MM.1S (cell line): ENCODE results near the gene RAB3B.

Source experiments
- DNase-seq: peaks from one replicate; pipeline ENCODE4 v3.0.0-alpha.2; 2015
- H2AFZ ChIP-seq: fragments of 300-600 bp; sonication (generic); 2 replicates; pipeline ENCODE4 v1.6.0; 2016; ENCODE audit warnings: antibody characterized with exemption, low read length
- H3F3A ChIP-seq: fragments of 300-600 bp; sonication (generic); 2 replicates; pipeline ENCODE4 v1.6.1; 2016; ENCODE audit warnings: mild to moderate bottlenecking, antibody characterized with exemption, low read length, moderate library complexity, mixed read lengths; ENCODE audit not compliant: insufficient read depth
- H3K27ac ChIP-seq: fragments of 300-600 bp; sonication (generic); 2 replicates; pipeline ENCODE4 v1.5.1; 2016; ENCODE audit warnings: mild to moderate bottlenecking, low read length
- H3K27me3 ChIP-seq: fragments of 300-600 bp; sonication (generic); replicated peaks from 2 replicates; pipeline ENCODE4 v1.6.0; 2016; ENCODE audit warnings: low read length; ENCODE audit not compliant: insufficient read depth
- H3K36me3 ChIP-seq: fragments of 300-600 bp; sonication (generic); replicated peaks from 2 replicates; pipeline ENCODE4 v1.6.1; 2016; ENCODE audit warnings: mild to moderate bottlenecking, low read length, mixed read lengths; ENCODE audit not compliant: insufficient read depth
- H3K4me1 ChIP-seq: fragments of 300-600 bp; sonication (generic); 2 replicates; pipeline ENCODE4 v1.6.1; 2016; ENCODE audit warnings: low read length, mixed read lengths
- H3K4me2 ChIP-seq: fragments of 300-600 bp; sonication (generic); 2 replicates; pipeline ENCODE4 v1.6.0; 2016; ENCODE audit warnings: low read depth, low read length
- H3K4me3 ChIP-seq: fragments of 300-600 bp; sonication (generic); 2 replicates; pipeline ENCODE4 v1.5.1; 2016; ENCODE audit warnings: low read length, mixed read lengths
- H3K79me2 ChIP-seq: fragments of 300-600 bp; sonication (generic); 2 replicates; pipeline ENCODE4 v1.6.1; 2016; ENCODE audit warnings: mixed run types, low read length, mixed read lengths
- H3K9ac ChIP-seq: fragments of 300-600 bp; sonication (generic); 2 replicates; pipeline ENCODE4 v1.6.1; 2016; ENCODE audit warnings: low read length, mixed read lengths
- H3K9me2 ChIP-seq: fragments of 300-600 bp; sonication (generic); replicated peaks from 2 replicates; pipeline ENCODE4 v1.6.1; 2016; ENCODE audit warnings: mild to moderate bottlenecking, low read length, mixed read lengths; ENCODE audit not compliant: insufficient read depth
- H3K9me3 ChIP-seq: fragments of 300-600 bp; sonication (generic); replicated peaks from 2 replicates; pipeline ENCODE4 v1.6.1; 2016; ENCODE audit warnings: mild to moderate bottlenecking, low read length, mixed read lengths; ENCODE audit not compliant: insufficient read depth
- H4K20me1 ChIP-seq: fragments of 300-600 bp; sonication (generic); 2 replicates; pipeline ENCODE4 v1.6.1; 2016; ENCODE audit warnings: mild to moderate bottlenecking, low read length, moderate library complexity, mixed read lengths; ENCODE audit not compliant: insufficient read depth
- CTCF ChIP-seq: fragments of 300-600 bp; sonication (generic); IDR thresholded peaks from 2 replicates; pipeline ENCODE4 v1.5.1; 2016; ENCODE audit warnings: antibody characterized with exemption, low read length, mixed read lengths
- EZH2 ChIP-seq: fragments of 300-600 bp; sonication (generic); optimal IDR thresholded peaks from 2 replicates; pipeline ENCODE3; 2017; ENCODE audit warnings: low read depth, mild to moderate bottlenecking, antibody characterized with exemption, low read length, mixed read lengths
- EZH2phosphoT487 ChIP-seq: fragments of 300-600 bp; sonication (generic); IDR thresholded peaks from 2 replicates; pipeline ENCODE4 v1.6.1; 2018; ENCODE audit warnings: antibody characterized with exemption, low read length

The RAB3B gene

GRCh38 chr1:51906306-51907078 lies 84.0 kb downstream of the RAB3B start:
- Histone ChIP-seq H3K27ac (peak overlapping the region; percentile 44; the same call in 1 of the 2 replicates), H3K4me3 (no peak overlapping the region), H3K27me3 (no peaks in the 10 kb centered on the region), H3K9me3 (no peaks in the 10 kb centered on the region), H3K9ac (no peak overlapping the region), H2AFZ (0 out of 2 replicates have a peak overlapping the region, but pooled peaks have one; percentile 65), H3F3A (no peaks in the 10 kb centered on the region), H3K4me2 (peak overlapping the region; percentile 68), H3K79me2 (no peaks in the 10 kb centered on the region), H3K4me1 (peaks cover 8% of the 10 kb centered on the region), H3K9me2 (no peaks in the 10 kb centered on the region), H4K20me1 (no peaks in the 10 kb centered on the region), H3K36me3 (no peaks in the 10 kb centered on the region)
- no peak for DNase-seq
- TF ChIP-seq CTCF (no peak), EZH2 (no peak), EZH2phosphoT487 (no peak)

DNA sequence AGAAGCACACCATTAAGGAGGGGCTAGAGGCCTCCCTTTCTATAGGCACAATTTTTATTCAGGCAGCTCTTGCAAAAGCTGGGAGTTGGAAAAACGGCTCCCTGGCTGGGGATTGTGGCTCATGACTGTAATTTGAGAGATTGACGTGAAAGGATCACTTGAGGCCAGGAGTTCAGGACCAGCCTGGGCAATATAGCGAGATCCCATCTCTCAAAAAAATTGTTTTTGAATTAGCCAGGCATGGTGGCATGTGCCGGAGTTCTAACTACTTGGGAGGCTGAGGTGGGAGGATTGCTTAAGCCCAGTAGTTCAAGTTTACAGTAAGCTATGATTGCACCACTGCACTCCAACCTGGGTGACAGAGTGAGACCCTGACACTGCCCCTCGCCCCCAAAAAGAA lies 88.0 kb downstream of the RAB3B start:
- no peak overlapping the region for H2AFZ ChIP-seq
- no peak overlapping the region for H3K9ac ChIP-seq
- no peaks in the 10 kb centered on the region for H3K9me3 ChIP-seq
- H3K4me3 ChIP-seq = no peak overlapping the region
- no peaks in the 10 kb centered on the region for H3K27me3 ChIP-seq
- H3K9me2 ChIP-seq = no peaks in the 10 kb centered on the region
- no peaks in the 10 kb centered on the region for H3K36me3 ChIP-seq
- peaks cover 8% of the 10 kb centered on the region for H3K4me1 ChIP-seq
- DNase-seq = no peak
- H3K79me2 ChIP-seq = no peaks in the 10 kb centered on the region
- H4K20me1 ChIP-seq = no peaks in the 10 kb centered on the region
- H3F3A ChIP-seq = no peaks in the 10 kb centered on the region
- no peak for TF ChIP-seq EZH2
- TF ChIP-seq EZH2phosphoT487 = no peak
- no peak for TF ChIP-seq CTCF
- no peak overlapping the region for H3K27ac ChIP-seq
- H3K4me2 ChIP-seq = no peak overlapping the region

GRCh38 chr1:51901151-51901550 lies 89.3 kb downstream of the RAB3B start:
- H3K9me3 ChIP-seq = no peaks in the 10 kb centered on the region
- H3K27me3 ChIP-seq = no peaks in the 10 kb centered on the region
- no peak overlapping the region for H3K4me2 ChIP-seq
- H3K36me3 ChIP-seq = no peaks in the 10 kb centered on the region
- TF ChIP-seq EZH2 (no peak), CTCF (no peak)
- no peak overlapping the region for H3K27ac ChIP-seq
- no peaks in the 10 kb centered on the region for H3F3A ChIP-seq
- H4K20me1 ChIP-seq = no peaks in the 10 kb centered on the region
- no peaks in the 10 kb centered on the region for H3K79me2 ChIP-seq
- H3K9ac ChIP-seq = no peak overlapping the region
- DNase-seq = no peak
- H3K9me2 ChIP-seq = no peaks in the 10 kb centered on the region
- H2AFZ ChIP-seq = no peak overlapping the region
- no peaks in the 10 kb centered on the region for H3K4me1 ChIP-seq
- H3K4me3 ChIP-seq = no peak overlapping the region
